ENCODE results near the gene ATP6V1C2.

DNA sequence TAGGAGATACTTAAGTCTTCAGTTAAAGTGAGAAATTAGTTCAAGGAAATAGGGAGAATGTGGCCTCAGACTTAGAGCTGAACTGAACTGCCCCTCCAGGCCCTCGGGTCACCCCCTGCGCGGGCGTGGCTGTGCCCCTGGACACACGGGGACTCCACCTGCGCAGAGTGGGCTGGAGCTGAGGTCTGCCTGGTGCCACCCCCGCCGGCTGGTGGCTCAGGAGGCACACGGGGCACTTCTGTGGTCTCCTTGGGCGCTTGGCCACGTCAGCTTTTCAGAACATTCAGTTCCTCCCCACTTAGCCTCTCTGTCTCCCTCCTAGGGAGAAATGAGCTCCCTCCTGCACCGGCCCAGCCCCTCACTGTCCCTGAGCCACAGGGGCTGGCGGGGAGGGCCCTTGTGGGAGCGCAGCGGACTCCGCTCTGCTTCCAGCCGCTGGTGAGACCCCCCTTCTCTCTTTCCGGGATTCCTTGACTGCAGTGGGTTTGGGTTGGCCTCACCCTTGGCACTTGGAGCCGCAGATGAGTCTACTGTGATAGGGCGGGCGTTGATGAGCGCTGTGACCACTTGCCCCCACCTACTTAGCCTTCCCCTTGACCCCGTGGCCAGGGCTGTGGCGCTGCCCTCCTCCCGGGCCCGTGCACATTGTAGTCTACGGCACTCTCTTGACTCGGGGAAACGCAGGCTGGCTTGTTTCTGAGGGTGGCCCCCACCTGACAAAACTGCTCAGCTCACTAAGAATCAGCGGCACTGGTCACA, 109.4 kb downstream of the ATP6V1C2 start:
- TF ChIP-seq, protein P1, sequence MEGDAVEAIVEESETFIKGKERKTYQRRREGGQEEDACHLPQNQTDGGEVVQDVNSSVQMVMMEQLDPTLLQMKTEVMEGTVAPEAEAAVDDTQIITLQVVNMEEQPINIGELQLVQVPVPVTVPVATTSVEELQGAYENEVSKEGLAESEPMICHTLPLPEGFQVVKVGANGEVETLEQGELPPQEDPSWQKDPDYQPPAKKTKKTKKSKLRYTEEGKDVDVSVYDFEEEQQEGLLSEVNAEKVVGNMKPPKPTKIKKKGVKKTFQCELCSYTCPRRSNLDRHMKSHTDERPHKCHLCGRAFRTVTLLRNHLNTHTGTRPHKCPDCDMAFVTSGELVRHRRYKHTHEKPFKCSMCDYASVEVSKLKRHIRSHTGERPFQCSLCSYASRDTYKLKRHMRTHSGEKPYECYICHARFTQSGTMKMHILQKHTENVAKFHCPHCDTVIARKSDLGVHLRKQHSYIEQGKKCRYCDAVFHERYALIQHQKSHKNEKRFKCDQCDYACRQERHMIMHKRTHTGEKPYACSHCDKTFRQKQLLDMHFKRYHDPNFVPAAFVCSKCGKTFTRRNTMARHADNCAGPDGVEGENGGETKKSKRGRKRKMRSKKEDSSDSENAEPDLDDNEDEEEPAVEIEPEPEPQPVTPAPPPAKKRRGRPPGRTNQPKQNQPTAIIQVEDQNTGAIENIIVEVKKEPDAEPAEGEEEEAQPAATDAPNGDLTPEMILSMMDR (IDR thresholded peaks at IDR 0.05; ENCODE audit: extremely low read depth in 1 of 2, insufficient read depth in 1 of 2, low read depth in 1 of 2, low read length in 2 of 2) = no peak
- no peak for TF ChIP-seq POLR2A (IDR thresholded peaks at IDR 0.05; ENCODE audit: low read depth, low read length)
- no peak for TF ChIP-seq MAX (IDR thresholded peaks at IDR 0.05; ENCODE audit: insufficient read depth, insufficient read length)
- no peak for TF ChIP-seq POLR2AphosphoS5 (IDR thresholded peaks at IDR 0.05; ENCODE audit: insufficient read depth, low read depth, low read length)
- TF ChIP-seq EZH2 (IDR thresholded peaks at IDR 0.05; ENCODE audit: borderline replicate concordance, low read depth, low read length, severe bottlenecking) = no peak
- TF ChIP-seq JUN (IDR thresholded peaks at IDR 0.05; ENCODE audit: borderline replicate concordance, insufficient read depth, insufficient read length, low read depth) = no peak
- no peak for TF ChIP-seq MYC (IDR thresholded peaks at IDR 0.05; ENCODE audit: low read depth, low read length)
- no peak for TF ChIP-seq GATA2 (IDR thresholded peaks at IDR 0.05; ENCODE audit: insufficient read depth, insufficient read length, low read depth, low read length)

Measured in endothelial cell of umbilical vein (primary cell).